Endothelial cell of umbilical vein (primary cell): Measurements from ENCODE around the gene DIP2B. TPM values are rescaled to one million over a fixed set of nuclear protein-coding genes. Genes with fewer than 3 reads are reported as not detected.

Experiments used
- BruUV-seq: library from RNA; stranded (reverse); fragments of 400-500 nt; replicated peaks from 2 replicates; lab custom pipeline; 2021; lab: Mats Ljungman, UMichigan
- CTCF ChIA-PET: fragments of 300-600, 350-600 bp; sonication (Branson Sonifier 250); formaldehyde crosslinking; loops from one replicate; lab custom pipeline; 2021; ENCODE audit warnings: antibody characterized with exemption, inconsistent platforms; lab: Charles Lee
- POLR2A ChIA-PET: fragments of 300-600, 350-600 bp; sonication (Branson Sonifier 250); formaldehyde crosslinking; loops from one replicate; lab custom pipeline; 2021; ENCODE audit warnings: antibody characterized with exemption, inconsistent platforms; lab: Charles Lee
- DNase-seq: peaks from one replicate; pipeline ENCODE4 v3.0.0-alpha.2; 2011; ENCODE audit warnings: low read depth, low spot score
- FAIRE-seq: peaks from 2 replicates; lab custom pipeline; 2011; peaks lifted over from hg19 to GRCh38; lab: Jason Lieb, UNC
- H2AFZ ChIP-seq: 2 replicates; pipeline ENCODE4 v1.6.0; 2012; ENCODE audit warnings: low read depth, low read length, control low read depth, inconsistent platforms
- H3K27ac ChIP-seq: 2 replicates; pipeline ENCODE4 v1.5.1; 2011; ENCODE audit warnings: low read depth, mild to moderate bottlenecking, control low read depth, low read length, moderate library complexity; ENCODE audit not compliant: insufficient read depth
- H3K27me3 ChIP-seq, 2 experiments: 2 replicates each; pipeline versions ENCODE4 v1.6.0 to v1.6.1; 2011; ENCODE audit warnings: low read length in 2 of 2, mixed read lengths in 1 of 2; ENCODE audit not compliant: control insufficient read depth in 2 of 2, insufficient read depth in 2 of 2
- H3K36me3 ChIP-seq, 2 experiments: 2 replicates in 1 of 2; 3 replicates in 1 of 2; pipeline ENCODE4 v1.5.1; 2011; ENCODE audit warnings: low read length in 2 of 2, mild to moderate bottlenecking in 1 of 2, moderate library complexity in 1 of 2; ENCODE audit not compliant: control insufficient read depth in 2 of 2, insufficient read depth in 2 of 2; ENCODE audit errors: extremely low read depth in 1 of 2
- H3K4me1 ChIP-seq: 3 replicates; pipeline ENCODE4 v1.5.1; 2011; ENCODE audit warnings: mild to moderate bottlenecking, low read length; ENCODE audit not compliant: control insufficient read depth, insufficient read depth; ENCODE audit errors: extremely low read depth
- H3K4me2 ChIP-seq: 2 replicates; pipeline ENCODE4 v1.6.1; 2011; ENCODE audit warnings: low read length, control low read depth, mixed read lengths; ENCODE audit not compliant: insufficient read depth
- H3K4me3 ChIP-seq, 3 experiments: fragments of 200-600 bp in 1 of 3; sonication (generic), shearing (Covaris generic) in 1 of 3; replicated peaks in 1 of 3; 2 replicates each; pipeline ENCODE4 v1.5.1; 2011 to 2016; ENCODE audit warnings: control low read depth in 3 of 3, low read length in 3 of 3, mild to moderate bottlenecking in 2 of 3, inconsistent platforms in 1 of 3, low read depth in 1 of 3, moderate library complexity in 1 of 3; ENCODE audit not compliant: insufficient read depth in 1 of 3
- H3K79me2 ChIP-seq: 2 replicates; pipeline ENCODE4 v1.6.0; 2012; ENCODE audit warnings: low read length, inconsistent platforms; ENCODE audit not compliant: control insufficient read depth, insufficient read depth
- H3K9ac ChIP-seq: replicated peaks from 2 replicates; pipeline ENCODE3; 2011; ENCODE audit warnings: low read length, control low read depth; ENCODE audit not compliant: insufficient read depth; ENCODE audit errors: extremely low read depth
- H3K9me1 ChIP-seq: replicated peaks from 3 replicates; pipeline ENCODE4 v1.6.0; 2011; ENCODE audit warnings: mild to moderate bottlenecking, low read length; ENCODE audit not compliant: control insufficient read depth, insufficient read depth; ENCODE audit errors: extremely low read depth
- H3K9me3 ChIP-seq: replicated peaks from 2 replicates; pipeline ENCODE4 v1.5.1; 2012; ENCODE audit warnings: low read length, inconsistent platforms; ENCODE audit not compliant: control insufficient read depth, insufficient read depth
- H4K20me1 ChIP-seq: replicated peaks from 2 replicates; pipeline ENCODE3; 2011; ENCODE audit warnings: mild to moderate bottlenecking, low read length; ENCODE audit not compliant: control insufficient read depth, insufficient read depth; ENCODE audit errors: extremely low read depth
- EZH2 ChIP-seq: IDR thresholded peaks from 2 replicates; pipeline ENCODE4 v1.6.1; 2012; ENCODE audit warnings: borderline replicate concordance, low read depth, mild to moderate bottlenecking, moderate library complexity, low read length, inconsistent platforms; ENCODE audit not compliant: severe bottlenecking
- FOS ChIP-seq: IDR thresholded peaks from 2 replicates; pipeline ENCODE4 v1.6.1; 2011; ENCODE audit warnings: mild to moderate bottlenecking, low read length, moderate library complexity, borderline replicate concordance; ENCODE audit not compliant: insufficient read depth
- GATA2 ChIP-seq: IDR thresholded peaks from 2 replicates; pipeline ENCODE4 v1.7.0; 2011; ENCODE audit warnings: low read depth, mild to moderate bottlenecking, moderate library complexity, mixed read lengths, low read length; ENCODE audit not compliant: insufficient read length, insufficient read depth
- JUN ChIP-seq: IDR thresholded peaks from 2 replicates; pipeline ENCODE4 v1.6.1; 2011; ENCODE audit warnings: borderline replicate concordance, low read depth; ENCODE audit not compliant: insufficient read length, insufficient read depth
- MYC ChIP-seq: IDR thresholded peaks from one replicate; pipeline ENCODE4 v1.6.1; 2011; ENCODE audit warnings: mild to moderate bottlenecking, low read depth, low read length
- POLR2AphosphoS5 ChIP-seq: IDR thresholded peaks from 2 replicates; pipeline ENCODE4 v1.6.1; 2012; ENCODE audit warnings: low read depth, mild to moderate bottlenecking, control low read depth, low read length, moderate library complexity; ENCODE audit not compliant: insufficient read depth
- dilution Hi-C: fragments of 300-500 bp; cut with MboI; formaldehyde crosslinking; loops from one replicate; pipeline ENCODE4 v1.15.0; 2019; ENCODE audit warnings: low sequenced_read_pairs; ENCODE audit not compliant: extremely low pct_ligation_motif_present
- intact Hi-C: fragments of 100-400 bp; cut with micrococcal nuclease; formaldehyde crosslinking; loops from one replicate; pipeline ENCODE4 v1.10.0; 2022
- polyA plus RNA-seq, 4 experiments: library from polyadenylated mRNA; depleted of rRNA in 3 of 4; stranded (reverse) in 3 of 4; unstranded in 1 of 4; fragments of >200 nt; gene quantifications; 2 replicates each; pipeline versions ENCODE4 v1.2.1 to v1.2.3, GENCODE V29; 2011 to 2012; ENCODE audit warnings: missing spikeins in 1 of 4
- total RNA-seq: library from RNA; stranded (reverse); gene quantifications from 2 replicates; pipeline ENCODE4 v1.2.3, GENCODE V29; 2021
- TF ChIP-seq, protein P1 (sequence below), 2 donors: IDR thresholded peaks; 1 replicate in 1 of 2; 2 replicates in 1 of 2; pipeline ENCODE4 v1.5.1; 2011; ENCODE audit warnings: low read length in 2 of 2, mild to moderate bottlenecking in 2 of 2, moderate library complexity in 2 of 2, control low read depth in 1 of 2, inconsistent platforms in 1 of 2, low read depth in 1 of 2; ENCODE audit not compliant: insufficient read depth in 1 of 2; ENCODE audit errors: extremely low read depth in 1 of 2

The DIP2B gene
- total and polyA plus RNA-seq, 2 donors (not counting 3 experiments of a cell fraction or from before 2014, with no cell fraction given) = 14.5 to 28.0 TPM

DNA sequence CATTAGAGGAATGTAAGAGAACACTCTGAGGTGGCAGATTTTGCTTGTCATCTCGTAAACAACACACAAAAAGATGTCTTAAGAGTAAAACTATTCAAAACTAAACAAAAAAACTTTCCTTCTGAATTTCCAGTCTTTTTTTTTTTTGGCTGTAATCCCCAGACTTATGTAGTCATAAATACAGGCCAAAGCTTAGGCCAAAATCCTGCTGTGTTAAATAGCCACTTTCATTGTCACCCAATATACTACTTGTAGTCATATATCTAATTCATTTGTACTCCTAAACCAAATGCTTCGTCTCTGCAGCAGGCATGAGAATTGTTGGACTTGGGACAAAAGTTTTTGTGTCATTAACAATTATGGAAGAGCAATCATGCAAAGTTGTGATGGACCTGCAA is 155.6 kb downstream of the DIP2B start:
- H3K4me3 ChIP-seq = no peak overlapping the region
- no peak for DNase-seq
- no peaks in the 10 kb centered on the region for H3K9me3 ChIP-seq
- no peak overlapping the region for H2AFZ ChIP-seq
- H3K4me2 ChIP-seq = no peak overlapping the region
- TF ChIP-seq GATA2 = no peak
- TF ChIP-seq MYC = no peak
- TF ChIP-seq JUN = no peak
- TF ChIP-seq EZH2 = no peak
- TF ChIP-seq POLR2AphosphoS5 = no peak
- no peak for TF ChIP-seq FOS
- TF ChIP-seq, protein P1, sequence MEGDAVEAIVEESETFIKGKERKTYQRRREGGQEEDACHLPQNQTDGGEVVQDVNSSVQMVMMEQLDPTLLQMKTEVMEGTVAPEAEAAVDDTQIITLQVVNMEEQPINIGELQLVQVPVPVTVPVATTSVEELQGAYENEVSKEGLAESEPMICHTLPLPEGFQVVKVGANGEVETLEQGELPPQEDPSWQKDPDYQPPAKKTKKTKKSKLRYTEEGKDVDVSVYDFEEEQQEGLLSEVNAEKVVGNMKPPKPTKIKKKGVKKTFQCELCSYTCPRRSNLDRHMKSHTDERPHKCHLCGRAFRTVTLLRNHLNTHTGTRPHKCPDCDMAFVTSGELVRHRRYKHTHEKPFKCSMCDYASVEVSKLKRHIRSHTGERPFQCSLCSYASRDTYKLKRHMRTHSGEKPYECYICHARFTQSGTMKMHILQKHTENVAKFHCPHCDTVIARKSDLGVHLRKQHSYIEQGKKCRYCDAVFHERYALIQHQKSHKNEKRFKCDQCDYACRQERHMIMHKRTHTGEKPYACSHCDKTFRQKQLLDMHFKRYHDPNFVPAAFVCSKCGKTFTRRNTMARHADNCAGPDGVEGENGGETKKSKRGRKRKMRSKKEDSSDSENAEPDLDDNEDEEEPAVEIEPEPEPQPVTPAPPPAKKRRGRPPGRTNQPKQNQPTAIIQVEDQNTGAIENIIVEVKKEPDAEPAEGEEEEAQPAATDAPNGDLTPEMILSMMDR (IDR thresholded peaks at IDR 0.05; ENCODE audit: extremely low read depth in 1 of 2, insufficient read depth in 1 of 2, low read depth in 1 of 2, low read length in 2 of 2) = no peak
- H3K79me2 ChIP-seq = no peaks in the 10 kb centered on the region
- no TSS peak for BruUV-seq
- CTCF ChIA-PET = interaction anchor here (1.2 to 1.6 kb wide), 2 partner anchors 11 to 136 kb away, joined by 4 read pairs; no protein-coding TSS in a partner anchor
- H3K9me1 ChIP-seq = no peaks in the 10 kb centered on the region
- no peak overlapping the region for H3K9ac ChIP-seq
- no peaks in the 10 kb centered on the region for H3K36me3 ChIP-seq
- POLR2A ChIA-PET = no interaction called here
- intact Hi-C loops = no loop called here
- H3K27ac ChIP-seq = no peak overlapping the region
- dilution Hi-C loops = no loop called here
- H4K20me1 ChIP-seq = no peaks in the 10 kb centered on the region
- no peaks in the 10 kb centered on the region for H3K4me1 ChIP-seq
- H3K27me3 ChIP-seq = no peaks in the 10 kb centered on the region
- no peak for FAIRE-seq
